ENCODE measurements around the gene TAS2R46. TPM values are rescaled to one million over a fixed set of nuclear protein-coding genes. Genes with fewer than 3 reads are reported as not detected.

The TAS2R46 gene
- total and polyA plus RNA-seq, 2 of the 4 experiments (the other 2 are of a cell fraction), result 0.09 to 4.7 TPM

GRCh38 chr12:11078246-11078645, 16.2 kb upstream of the TAS2R46 start:
- Histone ChIP-seq H3K23ac (ENCODE audit: low read depth, low read length) (no peak overlapping the region), H3K14ac (replicated peaks; ENCODE audit: low read depth, low read length) (no peak overlapping the region), H2BK15ac (ENCODE audit: low read depth, low read length) (no peak overlapping the region), H2BK5ac (ENCODE audit: low read depth, low read length, poor library complexity, severe bottlenecking) (no peak overlapping the region), H3K79me1 (ENCODE audit: low read depth in 1 of 2, low read length in 2 of 2) (peaks cover 0 to 4% of the 10 kb centered on the region in 2 experiments; a peak in 1 of 4 replicates), H3K4me1 (ENCODE audit: control insufficient read depth, insufficient read depth, low read length) (no peaks in the 10 kb centered on the region), H4K91ac (ENCODE audit: insufficient read depth, low read depth, low read length) (no peak overlapping the region), H2AFZ (replicated peaks; ENCODE audit: low read length, poor library complexity) (no peak overlapping the region), H4K5ac (ENCODE audit: low read depth, low read length) (no peak overlapping the region), H3K27me3 (ENCODE audit: control insufficient read depth, insufficient read depth, low read length) (no peaks in the 10 kb centered on the region), H3K56ac (ENCODE audit: extremely low read depth, insufficient read depth, low read length) (no peak overlapping the region), H3K9me3 (ENCODE audit: control insufficient read depth, insufficient read depth, low read length) (no peaks in the 10 kb centered on the region), H4K8ac (ENCODE audit: low read depth in 2 of 2, low read length in 2 of 2) (no peak overlapping the region), H3K4me3 (ENCODE audit: insufficient read depth, low read depth, low read length) (no peak overlapping the region), H2BK120ac (ENCODE audit: low read depth, low read length) (no peak overlapping the region), H3K18ac (ENCODE audit: low read depth, low read length) (no peak overlapping the region), H3K9me1 (ENCODE audit: insufficient read depth, low read length) (no peaks in the 10 kb centered on the region), H3K36me3 (ENCODE audit: control insufficient read depth, insufficient read depth, low read length) (no peaks in the 10 kb centered on the region; the same call in 1 of the 2 replicates), H2BK20ac (ENCODE audit: low read depth, low read length) (no peak overlapping the region), H3K9ac (ENCODE audit: low read depth, low read length) (no peak overlapping the region), H3K27ac (ENCODE audit: insufficient read depth, low read length) (no peak overlapping the region), H2AK5ac (ENCODE audit: low read depth, low read length) (no peak overlapping the region), H2AK9ac (replicated peaks; ENCODE audit: low read depth, low read length, poor library complexity) (no peak overlapping the region), H4K20me1 (ENCODE audit: insufficient read depth, low read length) (no peaks in the 10 kb centered on the region), H3K4me2 (ENCODE audit: low read depth, low read length) (no peak overlapping the region), H3K4ac (ENCODE audit: low read depth, low read length) (no peak overlapping the region)
- dilution Hi-C loops (cut with HindIII; ENCODE audit: low sequenced_read_pairs, unreplicated experiment), result no loop called here
- POLR2A ChIA-PET (ENCODE audit: unreplicated experiment), result no interaction called here
- no TSS peak for BruUV-seq (replicated peaks)
- in situ Hi-C loops (cut with MboI; ENCODE audit: low sequenced_read_pairs), result no loop called here
- DNase-seq (no peak), ATAC-seq (ENCODE audit: low read depth) (no peak)
- intact Hi-C loops (cut with micrococcal nuclease), result no loop called here
- TF ChIP-seq CTCF (conservative IDR thresholded peaks at IDR 0.05; ENCODE audit: low read depth, low read length) (no peak), NFE2L2 (IDR thresholded peaks at IDR 0.05; ENCODE audit: low read depth, low read length) (no peak), MAZ (IDR thresholded peaks at IDR 0.05; ENCODE audit: borderline replicate concordance, low read depth, low read length) (no peak)
- CTCF ChIA-PET, result no interaction called here
- no CpG with 5 or more reads among the region's 1 CpG for WGBS, 2 experiments (ENCODE audit: extremely low coverage in 2 of 2, insufficient read length in 1 of 2)

Measured in IMR-90 (cell line).